Stimulated activated CD8-positive, alpha-beta memory T cell treated with anti-CD3 and anti-CD28 coated beads, Interleukin-4, amount 100 ng/mL, for 4 hours (primary cell): ENCODE measurements around the gene AACS.

Source experiments
- DNase-seq, 2 donors: peaks; one replicate each; pipeline ENCODE4 v3.0.0-alpha.2; 2020; ENCODE audit warnings: low read depth in 2 of 2, low spot score in 1 of 2

The AACS gene

GRCh38 chr12:125183187-125184067 lies 118.2 kb downstream of the AACS start:
- DNase-seq: peak; percentile 49 to 60

- no peak for DNase-seq
Measured at GRCh38 chr12:125184213-125184967, 119.2 kb downstream of the AACS start.

- no peak for DNase-seq
Measured at GRCh38 chr12:125185311-125185739, 120.1 kb downstream of the AACS start.

- DNase-seq: peak in 1 of 2 donors; percentile 4
Measured at GRCh38 chr12:125185740-125186470, 120.7 kb downstream of the AACS start, which contains the start of gene TMEM132B. Gene TMEM132B, plus strand, starts transcription at chr12:125186386.

- DNase-seq: no peak
Measured at GRCh38 chr12:125186471-125187147, 121.4 kb downstream of the AACS start.

GRCh38 chr12:125187148-125187745 lies 122.0 kb downstream of the AACS start:
- no peak for DNase-seq

GRCh38 chr12:125187780-125188741 lies 122.8 kb downstream of the AACS start:
- no peak for DNase-seq

- no peak for DNase-seq
Measured at GRCh38 chr12:125189015-125189414, 123.8 kb downstream of the AACS start.

GRCh38 chr12:125189502-125189901 lies 124.3 kb downstream of the AACS start:
- no peak for DNase-seq

GRCh38 chr12:125191361-125192087 lies 126.3 kb downstream of the AACS start:
- no peak for DNase-seq

GRCh38 chr12:125192690-125193221 lies 127.5 kb downstream of the AACS start:
- DNase-seq: no peak
